ENCODE measurements around the gene GABARAP.

- TF ChIP-seq EZH2phosphoT487 (IDR thresholded peaks at IDR 0.05; ENCODE audit: borderline replicate concordance) (no peak), CTCF (conservative IDR thresholded peaks at IDR 0.05; ENCODE audit: low read length) (no peak)
Measured at GRCh38 chr17:7232114-7232513, 10.1 kb downstream of the GABARAP start.
